Lower leg skin (tissue), 4 donors: ENCODE measurements around the gene PCK1. TPM values are rescaled to one million over a fixed set of nuclear protein-coding genes. Genes with fewer than 3 reads are reported as not detected.

Experiments used
- DNase-seq, 2 donors: peaks; one replicate each; pipeline ENCODE4 v3.0.0-alpha.2; 2019; ENCODE audit warnings: low spot score in 2 of 2
- H3K4me3 ChIP-seq: fragments of 200-600 bp; sonication (generic); 2 replicates; pipeline ENCODE4 v1.5.1; 2017; ENCODE audit warnings: mild to moderate bottlenecking, low read depth; ENCODE audit not compliant: poor library complexity, severe bottlenecking
- POLR2A ChIP-seq, 2 donors: fragments of 450-650 bp; IDR thresholded peaks; one replicate each; pipeline ENCODE4 v1.6.1; 2016 to 2017; ENCODE audit warnings: antibody characterized with exemption in 2 of 2, mild to moderate bottlenecking in 1 of 2, moderate library complexity in 1 of 2
- WGBS, 2 donors: methylation state at CpG; one replicate each; pipeline ENCODE4 v1.1.5; 2018; 5-methylcytosine and 5-hydroxymethylcytosine counted together
- intact Hi-C: fragments of 100-400 bp; cut with DNase I; formaldehyde crosslinking; loops from one replicate; pipeline ENCODE4 v1.15.0; 2023; ENCODE audit warnings: low total_unique reads
- total RNA-seq, 4 donors: library from RNA; depleted of rRNA; stranded (reverse); fragments of >200 nt; gene quantifications; one replicate each; pipeline ENCODE4 v1.1.0, GENCODE V29; 2016
- TF ChIP-seq, protein P1 (sequence below), 3 donors: fragments of 450-650 bp; IDR thresholded peaks; one replicate each; pipeline ENCODE4 v1.5.1; 2016; ENCODE audit warnings: antibody characterized with exemption in 3 of 3, mild to moderate bottlenecking in 3 of 3, moderate library complexity in 2 of 3

PCK1 gene
- total RNA-seq, 4 donors from 2014 or later: 0.12 to 11.6 (median 2.1) TPM

DNA sequence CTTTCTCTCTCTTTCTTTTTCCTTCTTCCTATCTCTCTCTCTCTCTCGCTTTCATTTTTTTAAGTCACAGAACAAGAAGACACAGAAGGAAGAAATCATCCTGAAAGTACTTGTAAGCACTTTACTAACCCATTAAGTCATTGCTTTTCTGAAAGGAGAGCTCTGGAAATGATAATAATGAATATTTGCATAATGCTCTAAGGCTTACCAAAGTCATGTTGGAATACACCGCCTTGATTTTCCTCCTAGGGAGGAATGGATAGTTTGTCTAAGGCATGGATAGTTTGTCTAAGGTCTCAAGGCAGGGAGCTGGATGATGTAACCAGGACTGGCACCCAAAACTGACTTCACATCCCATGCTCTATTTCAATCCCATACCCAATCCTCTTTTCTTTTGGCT is 23.1 kb upstream of the PCK1 start:
- DNase-seq: no peak
- H3K4me3 ChIP-seq: no peak overlapping the region
- TF ChIP-seq, protein P1, sequence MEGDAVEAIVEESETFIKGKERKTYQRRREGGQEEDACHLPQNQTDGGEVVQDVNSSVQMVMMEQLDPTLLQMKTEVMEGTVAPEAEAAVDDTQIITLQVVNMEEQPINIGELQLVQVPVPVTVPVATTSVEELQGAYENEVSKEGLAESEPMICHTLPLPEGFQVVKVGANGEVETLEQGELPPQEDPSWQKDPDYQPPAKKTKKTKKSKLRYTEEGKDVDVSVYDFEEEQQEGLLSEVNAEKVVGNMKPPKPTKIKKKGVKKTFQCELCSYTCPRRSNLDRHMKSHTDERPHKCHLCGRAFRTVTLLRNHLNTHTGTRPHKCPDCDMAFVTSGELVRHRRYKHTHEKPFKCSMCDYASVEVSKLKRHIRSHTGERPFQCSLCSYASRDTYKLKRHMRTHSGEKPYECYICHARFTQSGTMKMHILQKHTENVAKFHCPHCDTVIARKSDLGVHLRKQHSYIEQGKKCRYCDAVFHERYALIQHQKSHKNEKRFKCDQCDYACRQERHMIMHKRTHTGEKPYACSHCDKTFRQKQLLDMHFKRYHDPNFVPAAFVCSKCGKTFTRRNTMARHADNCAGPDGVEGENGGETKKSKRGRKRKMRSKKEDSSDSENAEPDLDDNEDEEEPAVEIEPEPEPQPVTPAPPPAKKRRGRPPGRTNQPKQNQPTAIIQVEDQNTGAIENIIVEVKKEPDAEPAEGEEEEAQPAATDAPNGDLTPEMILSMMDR (IDR thresholded peaks at IDR 0.05): no peak
- TF ChIP-seq POLR2A (IDR thresholded peaks at IDR 0.05): no peak
- intact Hi-C loops: no loop called here
- WGBS, 2 donors: 67 to 68% methylated on average over 2 of the region's 2 CpGs

DNA sequence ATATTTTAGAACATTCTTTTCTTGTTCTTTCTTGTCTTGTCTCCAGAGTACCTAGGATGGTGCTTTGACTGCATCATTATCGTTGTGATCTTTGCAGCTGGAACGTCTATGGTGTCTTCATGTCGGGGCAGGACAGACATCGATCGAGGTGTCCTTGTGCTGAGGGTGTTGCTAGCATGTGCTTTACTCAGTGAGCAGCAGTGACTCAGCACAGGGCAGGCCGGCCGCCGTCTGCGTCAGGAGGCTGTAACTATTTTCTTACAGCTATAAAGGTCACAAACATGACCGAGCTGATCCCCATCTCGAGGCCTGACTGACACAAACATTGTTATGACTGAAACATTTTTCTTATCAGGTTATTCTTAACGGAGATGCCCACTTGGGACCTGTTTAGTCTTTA is 21.0 kb upstream of the PCK1 start:
- TF ChIP-seq, protein P1 (IDR thresholded peaks at IDR 0.05): no peak
- TF ChIP-seq POLR2A (IDR thresholded peaks at IDR 0.05): no peak
- intact Hi-C loops: no loop called here
- H3K4me3 ChIP-seq: no peak overlapping the region
- 82 to 85% methylated on average over 12 of the region's 12 CpGs for WGBS, 2 donors
- DNase-seq: no peak

DNA sequence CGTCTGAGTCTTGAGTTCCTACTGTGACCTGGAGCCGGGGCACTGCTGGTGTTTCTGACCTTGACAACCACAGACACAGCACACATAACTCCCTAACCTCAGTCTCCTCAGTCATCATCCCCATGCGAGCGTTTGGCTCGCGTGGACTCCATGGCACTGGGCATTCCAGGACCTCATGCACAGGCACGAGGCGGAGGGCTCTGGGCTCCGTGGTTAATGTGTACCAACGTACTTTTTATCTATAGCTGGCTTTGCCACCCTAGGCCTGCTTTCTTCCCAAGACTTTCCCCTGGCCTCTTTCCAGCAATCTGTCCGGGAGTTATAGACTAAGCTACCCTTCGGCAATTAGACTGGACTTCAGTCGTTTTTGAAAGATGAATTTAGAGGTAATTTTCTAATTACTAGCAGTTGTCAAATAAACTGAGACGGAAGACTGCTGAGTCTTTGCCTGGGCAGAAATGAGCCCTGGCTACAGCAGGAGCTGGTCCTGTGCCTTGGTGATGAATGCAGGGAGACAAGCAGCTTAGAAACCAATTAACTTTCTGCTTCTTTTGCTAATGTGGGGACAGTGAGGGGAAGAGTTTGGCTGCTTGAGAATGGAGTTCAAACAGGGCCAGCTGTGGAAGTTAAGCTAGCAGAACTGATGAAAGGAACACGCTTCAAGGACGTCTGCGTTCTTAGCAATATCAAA is 19.9 kb upstream of the PCK1 start:
- 79 to 81% methylated on average over 17 of the region's 17 CpGs for WGBS, 2 donors
- DNase-seq: no peak
- H3K4me3 ChIP-seq: no peak overlapping the region
- intact Hi-C loops: no loop called here
- TF ChIP-seq, protein P1 (IDR thresholded peaks at IDR 0.05): no peak
- no peak for TF ChIP-seq POLR2A (IDR thresholded peaks at IDR 0.05)

DNA sequence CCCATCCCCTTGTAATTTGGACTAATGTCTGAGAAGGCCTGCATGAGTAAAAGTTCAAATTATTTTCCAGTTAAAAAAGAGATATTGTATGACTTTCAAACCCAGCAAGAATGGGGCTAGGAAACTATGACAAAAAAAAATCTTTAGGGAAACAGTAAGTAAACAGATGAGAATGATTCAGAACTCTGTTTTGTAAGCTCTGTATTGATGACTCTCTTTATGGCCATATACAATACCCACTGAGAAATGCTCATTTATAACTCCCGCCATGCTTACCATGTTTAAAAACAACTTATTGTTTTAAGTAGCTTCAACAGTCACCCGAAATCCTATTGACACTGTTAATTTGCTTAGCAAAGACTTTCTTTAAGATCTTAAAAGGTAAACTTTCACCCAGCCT is 17.2 kb upstream of the PCK1 start:
- TF ChIP-seq, protein P1 (IDR thresholded peaks at IDR 0.05): no peak
- TF ChIP-seq POLR2A (IDR thresholded peaks at IDR 0.05): no peak
- 73 to 92% methylated on average over 2 of the region's 2 CpGs for WGBS, 2 donors
- DNase-seq: no peak
- intact Hi-C loops: no loop called here
- no peak overlapping the region for H3K4me3 ChIP-seq

DNA sequence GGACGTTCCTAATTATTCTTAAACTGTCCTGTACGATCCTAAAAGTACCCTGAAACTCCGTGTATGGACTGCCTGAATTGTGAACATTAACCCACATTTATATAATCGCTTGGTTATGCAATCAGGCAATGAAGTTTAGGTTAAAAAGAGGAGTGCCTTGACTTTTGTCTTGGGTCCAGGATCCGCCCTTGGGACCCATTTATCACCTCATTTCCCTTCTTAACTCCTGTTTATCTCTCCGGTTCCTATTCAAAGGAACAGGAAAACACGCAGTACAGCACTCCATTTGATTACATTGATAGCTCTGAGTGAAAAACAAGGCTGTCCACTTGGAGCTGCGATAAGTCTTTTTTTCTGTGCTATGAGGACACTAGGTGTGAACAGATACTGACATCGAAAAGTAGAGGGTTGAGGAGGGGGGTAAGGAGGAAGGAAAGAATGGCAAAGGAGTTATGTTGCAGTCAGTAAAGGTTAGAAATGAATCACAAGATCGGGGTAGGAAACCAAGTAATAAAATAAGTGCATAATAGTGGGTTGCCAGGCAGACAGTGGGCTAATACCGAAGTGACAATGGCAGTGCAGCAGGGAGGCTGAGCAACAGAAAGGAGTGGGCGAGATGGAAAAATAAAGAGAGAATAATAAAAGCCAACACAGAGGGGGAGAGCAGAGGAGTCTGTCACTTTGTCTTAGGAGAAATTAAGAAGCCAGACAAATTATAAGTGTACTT is 15.9 kb upstream of the PCK1 start:
- no peak overlapping the region for H3K4me3 ChIP-seq
- intact Hi-C loops: no loop called here
- TF ChIP-seq POLR2A (IDR thresholded peaks at IDR 0.05): no peak
- TF ChIP-seq, protein P1 (IDR thresholded peaks at IDR 0.05): no peak
- DNase-seq: no peak
- 43 to 56% methylated on average over 12 of the region's 12 CpGs for WGBS, 2 donors
